Stimulated activated naive CD4-positive, alpha-beta T cell (primary cell): ENCODE measurements around the gene ADNP.

Source experiments
- DNase-seq, 6 experiments: peaks; one replicate each; lab custom pipeline; 2025; lab: John Stamatoyannopoulos, UW

ADNP gene

GRCh38 chr20:50850721-50851286 is 80.4 kb downstream of the ADNP start:
- no peak for DNase-seq

GRCh38 chr20:50848846-50849673 is 82.2 kb downstream of the ADNP start:
- no peak for DNase-seq

DNA sequence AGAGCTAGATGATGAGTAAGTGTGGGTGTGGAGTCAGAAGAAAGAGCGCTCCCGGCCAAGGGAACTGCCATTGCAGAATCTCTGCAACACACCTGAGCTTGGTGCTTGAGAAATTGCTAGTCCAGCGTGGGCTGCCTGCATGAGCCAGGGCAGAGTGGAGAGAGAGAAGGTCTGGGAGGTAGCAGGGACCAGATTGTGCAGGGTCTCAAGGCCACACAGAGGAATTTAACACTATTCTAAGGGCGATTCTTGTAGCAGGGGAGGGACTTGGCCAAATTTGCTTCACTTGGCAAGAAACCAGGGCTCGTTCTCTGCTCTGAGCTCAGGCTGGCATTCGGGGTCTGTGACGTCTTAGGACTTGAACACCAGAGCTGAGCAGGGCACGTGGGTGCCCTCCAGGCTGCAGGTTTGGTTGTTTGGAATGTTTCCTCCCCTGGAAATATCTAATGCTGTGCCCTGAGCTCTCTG is 82.9 kb downstream of the ADNP start:
- DNase-seq: no peak

- DNase-seq: no peak
Observed at GRCh38 chr20:50845566-50846215, 85.5 kb downstream of the ADNP start.

- DNase-seq: no peak
Observed at GRCh38 chr20:50844430-50845100, 86.7 kb downstream of the ADNP start.

- DNase-seq: no peak
Observed at GRCh38 chr20:50843331-50844276, 87.6 kb downstream of the ADNP start.

DNA sequence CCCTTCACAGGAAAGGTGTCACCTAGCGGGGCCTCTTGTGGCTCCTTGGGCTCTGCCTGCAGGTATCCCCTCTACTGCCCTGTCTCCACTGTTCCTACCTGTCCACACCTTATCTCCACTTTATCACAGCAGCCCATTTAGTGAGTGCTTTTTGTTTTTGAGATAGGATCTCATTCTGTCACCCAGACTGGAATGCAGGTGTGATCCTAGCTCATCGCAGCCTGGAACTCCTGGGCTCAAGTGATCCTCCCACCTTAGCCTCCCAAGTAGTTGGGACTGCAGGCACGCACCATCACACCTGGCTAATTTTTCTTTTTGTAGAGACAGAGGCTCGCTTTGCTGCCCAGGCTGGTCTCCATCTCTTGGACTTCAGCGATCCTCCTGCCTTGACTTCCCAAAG is 88.4 kb downstream of the ADNP start:
- no peak for DNase-seq
